ENCODE results near the gene BOLA2.
"Not testable (repeated sequence)": the region's sequence is repeated elsewhere in the genome, so short reads cannot be mapped to it uniquely, and the experiment has no call there.

The BOLA2 gene

DNA sequence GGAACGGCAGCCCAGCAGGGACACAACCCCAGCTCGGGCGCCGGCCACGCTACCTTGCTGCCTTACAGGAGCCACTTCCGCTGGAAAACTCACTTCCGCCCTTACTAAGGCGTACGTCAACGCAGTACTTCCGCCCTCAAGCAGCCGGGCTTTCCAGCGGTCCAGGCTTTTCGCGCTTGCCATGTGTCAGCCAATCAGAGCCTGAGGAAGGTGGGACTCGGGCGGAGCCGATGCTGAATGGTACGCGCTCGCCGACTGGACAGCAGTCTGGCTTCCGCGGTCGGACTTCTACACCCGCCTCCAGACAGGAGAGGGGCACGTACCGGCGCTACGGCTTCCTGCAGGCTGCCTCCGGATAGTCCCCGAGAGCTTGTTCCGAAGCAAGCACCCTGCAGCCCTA is at the start of gene BOLA2, which contains the start of gene SLX1B:
Gene BOLA2, minus strand, starts transcription at position 83 of the 400 bp plus-strand sequence. CDS start 98 bp downstream, outside the sequence.
Gene SLX1B, plus strand, starts transcription at position 265 of the 400 bp plus-strand sequence.
- DNase-seq (ENCODE audit: low read depth in 2 of 2), result not testable (repeated sequence)

DNA sequence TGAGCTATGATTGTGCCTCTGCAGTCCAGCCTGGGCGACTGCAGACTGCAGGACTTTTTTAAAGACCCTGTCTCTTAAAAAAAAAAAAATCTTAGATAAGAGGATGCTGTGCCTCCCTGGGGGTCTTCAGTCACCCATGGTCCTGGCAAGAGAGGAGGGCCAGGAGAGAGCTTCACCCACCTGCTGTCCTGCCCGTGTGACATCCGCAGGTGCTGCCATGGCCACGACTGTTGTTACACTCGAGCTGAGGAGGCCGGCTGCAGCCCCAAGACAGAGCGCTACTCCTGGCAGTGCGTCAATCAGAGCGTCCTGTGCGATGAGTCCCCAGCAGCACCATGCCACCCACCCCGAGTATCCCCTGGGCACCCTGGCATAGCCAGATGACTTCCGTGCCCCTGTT is 28.1 kb upstream of the BOLA2 start:
- not testable (repeated sequence) for DNase-seq (ENCODE audit: low read depth in 2 of 2)

DNA sequence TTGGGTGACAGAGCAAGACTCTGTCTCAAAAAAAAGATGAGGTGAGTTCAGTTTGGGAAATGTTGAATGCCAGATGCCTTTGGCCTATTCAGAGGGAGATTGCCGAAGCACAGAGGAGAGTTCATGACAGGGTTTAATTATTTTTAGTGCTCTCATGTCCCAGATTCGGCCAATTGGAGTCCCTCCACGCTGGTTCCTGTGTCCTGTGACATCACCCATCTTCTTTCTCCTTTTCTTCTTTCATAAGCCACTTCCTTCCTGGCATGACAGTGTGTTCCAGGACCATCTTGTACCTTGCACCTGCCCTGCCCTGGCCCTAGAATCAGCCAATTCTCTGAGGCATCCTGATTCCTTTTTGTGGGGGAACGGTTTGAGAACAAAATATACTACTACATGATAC is 17.9 kb upstream of the BOLA2 start:
- DNase-seq (ENCODE audit: low read depth in 2 of 2), result not testable (repeated sequence)

DNA sequence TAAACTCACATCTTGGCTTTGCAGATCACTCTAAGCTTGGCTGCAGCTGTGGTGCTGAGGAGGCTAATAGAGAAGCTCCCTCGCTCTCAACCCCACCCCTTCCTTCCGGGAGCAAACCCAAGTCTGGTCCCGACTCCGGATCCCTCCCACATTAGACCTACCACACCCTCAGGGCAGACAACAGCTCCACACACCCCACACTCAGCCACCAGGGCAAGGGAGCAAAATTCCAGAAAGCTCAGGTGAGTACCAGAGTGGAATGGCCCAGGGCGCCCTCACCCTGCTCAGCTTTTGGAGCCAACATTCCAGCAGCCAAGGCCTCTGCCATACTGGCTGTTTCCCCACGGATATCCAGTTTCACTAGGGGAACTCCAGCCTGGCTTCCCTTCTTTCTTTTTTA is 15.5 kb upstream of the BOLA2 start:
- DNase-seq (ENCODE audit: low read depth in 2 of 2), result peak in 1 of 2 donors; percentile 10

DNA sequence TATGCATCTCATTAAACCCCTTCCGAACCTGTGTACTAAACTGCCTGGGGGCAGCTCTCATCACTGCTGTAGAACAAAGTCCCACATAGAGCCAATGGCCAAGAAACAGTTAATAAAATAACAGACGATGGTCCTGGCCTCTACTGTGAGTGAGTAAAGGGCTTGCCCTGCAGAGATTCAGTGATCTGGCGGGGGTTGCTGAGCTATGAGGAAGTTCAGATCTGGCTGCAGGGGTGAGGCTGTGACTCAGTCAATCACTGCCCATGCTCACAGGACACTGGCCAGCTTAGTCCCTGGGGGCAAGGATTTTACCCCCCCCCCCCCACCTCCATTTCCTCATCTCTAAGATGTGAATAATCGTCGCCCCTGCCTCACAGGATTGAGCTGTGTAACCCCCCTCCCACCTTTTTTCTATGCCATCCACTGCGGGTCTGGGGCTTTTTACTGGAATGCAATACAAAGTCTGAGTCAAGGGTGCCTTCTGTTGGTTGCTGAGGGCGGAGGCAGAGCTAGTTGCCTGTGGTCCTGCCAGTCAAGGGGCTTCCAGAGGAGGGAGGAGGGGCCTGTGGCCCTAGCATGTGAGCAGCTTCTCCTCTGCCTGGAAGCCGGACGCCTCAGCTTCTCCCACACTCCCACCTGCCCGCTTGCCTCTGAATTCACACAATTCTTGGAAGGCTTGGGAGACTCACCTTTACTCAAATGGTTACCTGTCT is 13.7 kb upstream of the BOLA2 start:
- DNase-seq (ENCODE audit: low read depth in 2 of 2), result not testable (repeated sequence)

DNA sequence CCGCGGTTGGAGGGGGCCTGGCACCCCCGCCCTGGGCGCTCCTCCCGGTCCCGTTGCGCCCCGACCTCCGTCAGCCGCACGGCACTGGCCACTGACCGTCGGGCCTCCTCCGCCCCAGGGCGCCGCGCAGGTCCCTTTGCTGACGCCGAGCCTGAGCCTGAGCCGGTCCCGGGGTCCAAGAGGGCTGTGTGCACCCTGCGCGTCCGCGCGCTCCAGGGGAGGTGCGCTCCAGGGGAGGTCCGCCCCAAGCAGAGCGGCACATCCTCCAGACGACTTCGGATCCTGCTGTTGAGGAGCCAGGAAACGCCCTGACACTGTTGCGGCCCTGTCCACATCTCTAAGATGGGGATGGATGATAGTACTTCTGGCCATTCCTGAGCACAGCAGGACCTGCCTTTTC is 12.8 kb upstream of the BOLA2 start:
- not testable (repeated sequence) for DNase-seq (ENCODE audit: low read depth in 2 of 2)

DNA sequence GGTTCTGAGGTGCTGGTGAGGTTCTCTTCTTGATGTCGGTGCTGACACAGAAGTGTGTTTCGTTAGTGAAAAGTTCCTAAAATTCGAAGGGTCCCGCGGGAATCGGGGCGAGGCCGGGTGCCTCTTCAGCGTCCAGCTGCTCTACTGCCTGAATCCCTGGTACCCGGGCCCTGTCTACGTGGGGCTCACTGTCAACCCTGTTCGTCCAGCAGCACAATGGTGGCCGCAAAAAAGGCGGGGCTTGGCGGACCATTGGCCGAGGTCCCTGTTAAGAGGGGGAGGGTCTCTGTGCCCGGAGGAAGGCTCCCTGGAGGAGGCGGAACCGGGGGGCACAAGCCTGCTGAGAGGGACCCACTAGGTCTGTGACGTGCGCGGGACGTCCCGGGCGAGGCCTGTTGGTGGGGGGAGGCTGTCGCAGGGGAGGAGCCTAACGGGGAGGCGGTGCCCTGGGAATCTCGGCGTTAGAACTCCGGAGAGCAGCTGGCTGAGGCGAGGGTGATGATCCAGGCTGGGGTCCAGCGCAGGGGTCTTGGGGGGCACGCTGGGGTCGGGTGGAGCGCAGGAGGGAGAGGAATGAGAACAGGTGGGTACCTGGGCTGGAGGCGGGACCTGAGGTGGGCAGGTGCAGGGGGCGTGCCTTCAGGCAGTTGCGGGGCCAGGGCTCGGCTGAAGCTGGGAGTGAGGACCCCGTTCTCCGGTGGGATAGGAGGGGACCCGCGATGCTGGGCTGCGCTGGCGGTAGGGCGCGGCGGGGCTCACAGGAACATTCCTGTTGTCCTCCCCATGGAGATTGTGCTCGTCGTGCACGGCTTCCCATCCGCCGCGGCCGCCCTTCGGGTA is 12.1 kb upstream of the BOLA2 start:
- DNase-seq (ENCODE audit: low read depth in 2 of 2), result not testable (repeated sequence)

DNA sequence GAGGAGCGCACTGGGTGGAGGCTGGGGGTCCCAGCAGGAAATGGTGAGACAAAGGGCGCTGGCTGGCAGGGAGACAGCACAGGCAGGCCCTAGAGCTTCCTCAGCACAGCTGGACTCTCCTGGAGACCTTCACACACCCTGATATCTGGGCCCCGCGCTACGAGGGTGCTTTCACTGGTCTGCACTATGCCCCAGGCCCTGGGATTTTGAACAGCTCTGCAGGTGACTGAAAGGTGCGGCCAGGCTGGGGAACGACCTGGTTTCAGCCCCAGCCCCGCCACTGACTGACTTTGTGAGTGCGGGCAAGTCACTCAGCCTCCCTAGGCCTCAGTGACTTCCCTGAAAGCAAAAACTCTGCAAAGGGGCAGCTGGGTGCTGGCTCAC is 6.5 kb upstream of the BOLA2 start:
- DNase-seq (ENCODE audit: low read depth in 2 of 2), result not testable (repeated sequence)

DNA sequence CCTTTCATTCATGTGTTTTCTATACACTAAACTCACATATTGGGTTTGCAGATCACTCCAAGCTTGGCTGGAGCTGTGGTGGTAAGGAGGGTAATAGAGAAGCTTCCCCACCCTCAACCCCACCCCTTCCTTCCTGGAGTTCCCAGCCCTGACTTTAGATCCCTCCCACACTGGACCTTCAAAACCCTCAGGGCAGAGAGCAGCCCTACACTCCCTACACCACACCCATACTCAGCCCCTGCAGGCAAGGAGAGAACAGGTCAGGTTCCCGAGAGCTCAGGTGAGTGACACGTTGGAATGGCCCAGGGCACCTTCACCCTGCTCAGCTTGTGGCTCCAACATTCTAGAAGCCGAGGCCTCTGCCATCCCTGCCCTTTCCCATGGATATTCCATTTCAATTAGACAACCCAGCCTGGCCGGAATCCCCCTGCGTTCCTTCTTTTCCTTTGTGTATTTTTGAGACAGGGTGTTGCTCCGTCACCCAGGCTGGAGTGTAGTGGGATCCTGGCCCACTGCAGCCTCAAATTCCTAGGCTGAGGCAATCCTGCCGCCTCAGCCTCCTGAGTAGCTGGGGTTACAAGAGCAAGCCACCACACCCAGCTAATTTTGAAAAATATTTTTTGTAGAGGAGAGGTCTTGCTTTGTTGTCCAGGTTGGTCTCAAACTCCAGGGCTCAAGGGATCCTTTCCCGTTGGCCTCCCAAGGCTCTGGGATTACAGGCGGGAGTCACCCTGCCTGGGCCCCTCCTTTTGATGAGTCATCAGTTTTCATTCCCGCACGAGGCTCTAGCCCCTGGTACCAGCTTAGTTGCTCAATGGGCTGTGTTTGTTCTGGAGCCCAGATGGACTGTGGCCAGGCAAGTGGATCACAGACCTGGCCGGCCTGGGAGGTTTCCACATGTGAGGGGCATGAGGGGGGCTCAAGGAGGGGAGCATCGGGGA is 5.8 kb upstream of the BOLA2 start, which contains the start of gene SULT1A4:
Gene SULT1A4, plus strand, starts transcription at position 208 of the 941 bp plus-strand sequence. CDS start 1,473 bp downstream, outside the sequence.
- DNase-seq (ENCODE audit: low read depth in 2 of 2), result not testable (repeated sequence)

DNA sequence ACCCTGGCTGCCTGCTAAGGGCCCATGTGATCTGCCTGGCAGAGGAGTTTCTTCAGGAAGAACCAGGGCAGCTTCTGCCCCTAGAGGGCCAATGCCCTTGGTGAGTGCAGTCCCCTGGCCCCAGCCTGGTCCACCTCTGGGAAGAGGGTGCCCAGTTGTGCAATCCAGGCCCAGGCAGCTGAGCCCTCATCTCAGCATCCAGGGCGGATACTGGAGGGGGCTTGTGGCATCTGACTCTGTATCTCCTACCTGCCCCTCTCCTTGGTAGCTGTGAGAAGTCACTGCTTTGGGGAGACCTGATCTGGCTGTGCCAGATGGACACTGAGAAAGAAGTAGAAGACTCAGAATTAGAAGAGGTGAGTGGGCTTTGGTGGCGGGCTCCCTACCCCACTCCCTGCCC is 3.5 kb upstream of the BOLA2 start:
- peak in 1 of 2 donors; percentile 0 for DNase-seq (ENCODE audit: low read depth in 2 of 2)

DNA sequence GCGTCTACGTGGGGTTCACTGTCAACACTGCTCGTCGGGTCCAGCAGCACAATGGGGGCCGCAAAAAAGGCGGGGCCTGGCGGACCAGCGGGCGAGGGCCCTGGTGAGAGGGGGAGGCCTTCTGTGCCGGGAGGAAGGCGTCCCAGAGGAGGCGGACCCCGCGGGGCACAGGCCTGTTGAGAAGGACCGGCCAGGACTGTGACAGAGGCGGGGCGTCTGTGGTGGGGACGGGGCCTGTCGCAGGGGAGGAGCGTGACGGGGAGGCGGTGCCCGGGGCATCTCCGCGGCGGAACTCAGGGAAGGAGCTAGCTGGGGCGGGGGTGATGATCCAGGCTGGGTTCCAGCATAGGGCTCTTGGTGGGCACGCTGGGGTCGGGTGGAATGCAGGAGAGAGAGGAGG is 677 bp upstream of the BOLA2 start:
- not testable (repeated sequence) for DNase-seq (ENCODE audit: low read depth in 2 of 2)

DNA sequence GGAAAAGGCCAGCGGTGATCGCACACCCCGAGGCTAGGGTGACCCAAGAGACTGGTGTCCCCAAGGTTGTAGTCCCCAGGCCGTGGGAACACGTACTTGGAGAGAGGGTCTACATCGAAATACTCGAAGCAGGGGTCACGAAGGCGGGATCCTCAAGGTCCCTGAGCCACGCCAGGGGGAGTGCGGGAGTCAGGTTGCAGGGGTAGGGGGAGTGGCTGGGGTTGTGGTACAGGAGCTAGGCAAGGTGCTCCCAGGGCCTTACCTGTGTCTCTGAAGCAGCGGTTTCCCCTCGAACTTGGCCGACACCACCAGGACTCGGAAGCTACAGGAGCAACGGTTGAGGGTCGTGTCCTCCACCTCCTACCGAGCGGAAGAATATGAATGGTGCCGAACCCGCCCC is 397 bp downstream of the BOLA2 start:
- not testable (repeated sequence) for DNase-seq (ENCODE audit: low read depth in 2 of 2)

DNA sequence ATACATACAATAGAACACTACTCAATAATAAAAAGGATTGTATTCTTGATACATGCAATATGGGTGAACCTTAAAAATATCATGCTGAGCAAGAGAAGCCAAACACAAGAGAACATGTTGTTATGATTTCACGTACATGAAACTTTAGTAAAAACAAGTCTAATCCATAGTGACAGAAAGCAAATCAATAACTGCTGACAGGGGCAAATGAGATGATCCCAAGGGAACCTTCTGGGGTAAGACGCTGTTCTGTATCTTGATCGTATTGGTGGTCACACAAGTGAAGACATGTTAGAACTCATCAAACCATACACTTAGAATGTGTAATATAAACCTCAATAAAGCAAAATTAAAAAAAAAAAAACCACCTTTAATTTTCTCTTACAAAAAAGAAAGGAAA is 28.8 kb downstream of the BOLA2 start:
- not testable (repeated sequence) for DNase-seq (ENCODE audit: low read depth in 2 of 2)

DNA sequence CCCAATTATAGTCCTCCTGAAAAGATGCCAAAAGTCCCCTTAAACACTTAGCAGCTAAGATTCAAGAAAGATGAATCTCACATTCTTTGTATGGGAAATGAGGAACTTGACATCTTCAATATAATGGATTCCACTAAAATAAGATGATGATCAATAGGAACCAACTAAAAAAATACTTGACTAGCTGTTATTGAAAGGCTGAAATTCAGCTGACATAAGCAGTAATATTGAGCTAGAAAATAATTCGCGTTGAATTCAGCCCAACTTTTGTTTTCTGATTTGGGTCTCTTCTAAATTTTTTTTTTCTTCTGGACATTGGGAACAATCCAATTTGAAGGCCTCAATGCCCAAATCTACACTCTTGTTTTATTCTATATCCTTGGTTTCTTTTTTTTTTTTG is 30.6 kb downstream of the BOLA2 start:
- not testable (repeated sequence) for DNase-seq (ENCODE audit: low read depth in 2 of 2)

DNA sequence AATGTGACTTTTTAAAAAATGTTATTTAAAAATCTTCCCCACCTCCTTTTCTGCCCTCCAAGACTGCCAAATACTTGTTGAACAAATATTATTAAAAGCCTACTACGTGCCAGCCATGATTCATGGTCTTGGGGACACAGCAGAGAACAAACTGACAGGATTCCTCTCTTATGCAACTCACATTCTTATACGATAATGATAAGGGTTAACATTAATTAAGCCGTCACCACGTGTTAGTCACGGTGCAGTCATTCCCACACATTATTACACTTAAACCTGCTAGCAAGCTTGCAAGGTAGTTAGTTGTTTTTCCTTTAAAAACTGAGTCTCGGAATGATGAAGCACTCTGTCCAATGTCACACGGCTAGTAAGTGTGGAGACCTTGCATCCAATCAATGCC is 48.9 kb downstream of the BOLA2 start:
- DNase-seq (ENCODE audit: low read depth in 2 of 2), result not testable (repeated sequence)
